Gastroesophageal sphincter (tissue), 4 donors: ENCODE measurements around the gene PLPP7. TPM values are rescaled to one million over a fixed set of nuclear protein-coding genes. Genes with fewer than 3 reads are reported as not detected.

Experiments used
- ATAC-seq: fragments of 150-250 bp; one replicate; pipeline ENCODE4 v1.9.1; 2016; ENCODE audit warnings: mild to moderate bottlenecking, moderate library complexity
- H3K27ac ChIP-seq, 4 donors: fragments of 200-600 bp; sonication (generic) in 3 of 4; 1 replicate in 3 of 4; 2 replicates in 1 of 4; pipeline ENCODE4 v1.5.1; 2016 to 2019
- H3K27me3 ChIP-seq: fragments of 200-600 bp; sonication (generic); one replicate; pipeline ENCODE4 v1.5.1; 2019
- H3K36me3 ChIP-seq, 2 donors: fragments of 200-600 bp; sonication (generic); one replicate each; pipeline ENCODE4 v1.5.1; 2019; ENCODE audit warnings: control low read depth in 1 of 2
- H3K4me1 ChIP-seq, 3 donors: fragments of 200-600 bp; sonication (generic); 1 replicate in 2 of 3; 2 replicates in 1 of 3; pipeline ENCODE4 v1.5.1; 2016 to 2019; ENCODE audit warnings: control low read depth in 2 of 3
- H3K4me3 ChIP-seq, 2 donors: fragments of 200-600 bp; sonication (generic); one replicate each; pipeline ENCODE4 v1.5.1; 2019; ENCODE audit warnings: mild to moderate bottlenecking in 1 of 2, moderate library complexity in 1 of 2
- H3K9me3 ChIP-seq, 3 donors: fragments of 200-600 bp; sonication (generic); one replicate each; pipeline ENCODE4 v1.5.1; 2017 to 2019; ENCODE audit warnings: control low read depth in 2 of 3
- CTCF ChIP-seq, 4 experiments: fragments of 200-600 bp in 2 of 4; fragments of 450-650 bp in 2 of 4; sonication (generic) in 1 of 4; IDR thresholded peaks; one replicate each; pipeline ENCODE4 v1.5.1; 2017 to 2019; ENCODE audit warnings: antibody characterized with exemption in 4 of 4, mild to moderate bottlenecking in 2 of 4, moderate library complexity in 2 of 4
- EP300 ChIP-seq: sonication (generic); formaldehyde crosslinking; IDR thresholded peaks from one replicate; pipeline ENCODE4 v1.6.1; 2017; ENCODE audit warnings: antibody characterized with exemption, mild to moderate bottlenecking
- POLR2A ChIP-seq, 2 donors: fragments of 450-650 bp; IDR thresholded peaks; one replicate each; pipeline ENCODE4 v1.6.1; 2017; ENCODE audit warnings: antibody characterized with exemption in 2 of 2, mild to moderate bottlenecking in 2 of 2, moderate library complexity in 1 of 2
- POLR2AphosphoS5 ChIP-seq: sonication (generic); formaldehyde crosslinking; IDR thresholded peaks from one replicate; pipeline ENCODE4 v1.6.1; 2017; ENCODE audit warnings: antibody characterized with exemption
- WGBS, 2 donors: methylation state at CpG; one replicate each; pipeline ENCODE4 v1.1.5; 2018; ENCODE audit warnings: low coverage in 1 of 2; 5-methylcytosine and 5-hydroxymethylcytosine counted together
- total RNA-seq, 4 donors: library from RNA; depleted of rRNA; stranded (reverse); fragments of >200 nt; gene quantifications; one replicate each; pipeline ENCODE4 v1.1.0, GENCODE V29; 2016

The PLPP7 gene
- total RNA-seq, 4 donors from 2014 or later, result 9.7 to 21.1 (median 12.0) TPM

GRCh38 chr9:131279863-131280570 lies 9.5 kb upstream of the PLPP7 start:
- no peak overlapping the region for H3K27ac ChIP-seq
- H3K27me3 ChIP-seq, result peaks cover 65% of the 10 kb centered on the region
- ATAC-seq, result no peak
- peaks cover 0 to 48% (median 7%) of the 10 kb centered on the region in 3 donors for H3K4me1 ChIP-seq
- H3K36me3 ChIP-seq, result no peaks in the 10 kb centered on the region
- TF ChIP-seq POLR2AphosphoS5, result no peak
- TF ChIP-seq EP300, result no peak
- no peak for TF ChIP-seq POLR2A (IDR thresholded peaks at IDR 0.05)
- TF ChIP-seq CTCF (IDR thresholded peaks at IDR 0.05), result no peak
- H3K4me3 ChIP-seq, result no peak overlapping the region
- no peaks in the 10 kb centered on the region for H3K9me3 ChIP-seq
- WGBS, 2 donors, result 57% methylated on average over 6 of the region's 19 CpGs; no CpG with 5 or more reads in 1 of the 2 donors

- H3K9me3 ChIP-seq, result no peaks in the 10 kb centered on the region
- 83% methylated on average over 1 of the region's 3 CpGs; no CpG with 5 or more reads in 1 of the 2 donors for WGBS, 2 donors
- peaks cover 0 to 42% (median 7%) of the 10 kb centered on the region in 3 donors for H3K4me1 ChIP-seq
- no peaks in the 10 kb centered on the region for H3K36me3 ChIP-seq
- H3K4me3 ChIP-seq, result no peak overlapping the region
- H3K27me3 ChIP-seq, result peaks cover 59% of the 10 kb centered on the region
- no peak for ATAC-seq
- TF ChIP-seq POLR2AphosphoS5, result no peak
- no peak for TF ChIP-seq EP300
- TF ChIP-seq CTCF (IDR thresholded peaks at IDR 0.05), result no peak
- no peak for TF ChIP-seq POLR2A (IDR thresholded peaks at IDR 0.05)
- no peak overlapping the region for H3K27ac ChIP-seq
Observed at GRCh38 chr9:131280660-131281059, 8.9 kb upstream of the PLPP7 start.

- H3K27me3 ChIP-seq, result peaks cover 52% of the 10 kb centered on the region
- 80 to 83% methylated on average over 1 to 9 of the region's 17 CpGs for WGBS, 2 donors
- H3K36me3 ChIP-seq, result no peaks in the 10 kb centered on the region
- H3K27ac ChIP-seq, result no peak overlapping the region
- no peaks in the 10 kb centered on the region for H3K9me3 ChIP-seq
- peaks cover 0 to 35% (median 7%) of the 10 kb centered on the region in 3 donors for H3K4me1 ChIP-seq
- ATAC-seq, result no peak
- H3K4me3 ChIP-seq, result no peak overlapping the region
- TF ChIP-seq EP300 (no peak), POLR2AphosphoS5 (no peak), POLR2A (IDR thresholded peaks at IDR 0.05) (no peak), CTCF (IDR thresholded peaks at IDR 0.05) (no peak)
Observed at GRCh38 chr9:131281119-131281965, 8.2 kb upstream of the PLPP7 start.

DNA sequence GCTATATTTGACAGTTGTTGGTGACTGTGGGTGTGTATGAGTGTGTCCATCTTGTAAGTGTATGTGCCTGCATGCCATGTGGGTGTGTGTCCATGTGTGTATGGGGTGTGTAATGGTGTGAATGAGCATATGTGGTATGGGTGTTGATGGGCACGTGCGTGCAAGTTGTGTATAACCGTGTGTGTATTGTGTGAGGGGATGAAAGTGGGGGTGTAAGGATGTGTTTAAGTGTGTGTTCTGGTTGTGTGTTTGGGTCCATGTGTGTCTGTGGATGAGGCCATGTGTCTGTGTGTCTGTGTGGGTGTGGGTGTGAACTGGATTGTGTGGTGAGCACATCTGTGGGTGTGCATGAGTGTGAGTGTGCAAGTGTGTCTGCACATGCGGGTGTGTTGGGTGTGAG lies 7.3 kb upstream of the PLPP7 start:
- Histone ChIP-seq H3K4me1 (peaks cover 0 to 26% (median 7%) of the 10 kb centered on the region in 3 donors), H3K27me3 (peaks cover 44% of the 10 kb centered on the region), H3K9me3 (no peaks in the 10 kb centered on the region), H3K4me3 (peak overlapping the region in 1 of 2 donors; percentile 46), H3K27ac (no peak overlapping the region), H3K36me3 (no peaks in the 10 kb centered on the region)
- 77 to 82% methylated on average over 3 to 4 of the region's 4 CpGs for WGBS, 2 donors
- no peak for ATAC-seq
- no peak for TF ChIP-seq POLR2A (IDR thresholded peaks at IDR 0.05)
- no peak for TF ChIP-seq CTCF (IDR thresholded peaks at IDR 0.05)
- TF ChIP-seq POLR2AphosphoS5, result no peak
- no peak for TF ChIP-seq EP300
